HepG2 (cell line): Measurements from ENCODE around the gene TRIM15. TPM values are rescaled to one million over a fixed set of nuclear protein-coding genes. Genes with fewer than 3 reads are reported as not detected.

Experiments
- FOXC1 ChIP-seq: sonication (generic); formaldehyde crosslinking; IDR thresholded peaks from 2 replicates; pipeline ENCODE4 v1.8.0; 2022; ENCODE audit warnings: mild to moderate bottlenecking, missing genetic modification reagents, borderline replicate concordance
- HOXA5 ChIP-seq: sonication (generic); formaldehyde crosslinking; IDR thresholded peaks from 2 replicates; pipeline ENCODE4 v1.4.0; 2020; ENCODE audit warnings: missing genetic modification reagents
- PHF8 ChIP-seq: sonication (generic); formaldehyde crosslinking; IDR thresholded peaks from 2 replicates; pipeline ENCODE4 v1.5.0; 2020; ENCODE audit warnings: missing genetic modification reagents
- ZBTB3 ChIP-seq: sonication (generic); formaldehyde crosslinking; IDR thresholded peaks from 2 replicates; pipeline ENCODE4 v1.4.0; 2020; ENCODE audit warnings: low read depth, mild to moderate bottlenecking, moderate library complexity, missing genetic modification reagents, borderline replicate concordance
- ZBTB38 ChIP-seq: sonication (generic); formaldehyde crosslinking; IDR thresholded peaks from 2 replicates; pipeline ENCODE4 v1.5.1; 2020; ENCODE audit warnings: mild to moderate bottlenecking, missing genetic modification reagents
- ZNF34 ChIP-seq: sonication (generic); formaldehyde crosslinking; IDR thresholded peaks from 2 replicates; pipeline ENCODE4 v1.4.0; 2020; ENCODE audit warnings: mild to moderate bottlenecking, missing genetic modification reagents, borderline replicate concordance
- polyA plus RNA-seq, 8 experiments: library from polyadenylated mRNA; depleted of rRNA in 3 of 8; stranded (reverse) in 7 of 8; unstranded in 1 of 8; fragments of >200 nt; fragmentation: Illumina TruSeq in 4 of 8; extraction: Trizol in 4 of 8; gene quantifications; 2 replicates each; pipeline versions ENCODE4 v1.2.1 to v1.2.3, GENCODE V29; 2011 to 2016; ENCODE audit warnings: low read depth in 4 of 8, missing spikeins in 1 of 8, mixed read lengths in 1 of 8; ENCODE audit not compliant: insufficient read depth in 1 of 8
- total RNA-seq, 5 experiments: library from RNA; depleted of rRNA; stranded (reverse); fragments of >200 nt; fragmentation: Illumina TruSeq; extraction: Trizol; gene quantifications; 2 replicates each; pipeline ENCODE4 v1.2.3, GENCODE V29; 2016; ENCODE audit warnings: low read depth in 1 of 5
- TF ChIP-seq, protein P1 (sequence below): sonication (generic); formaldehyde crosslinking; IDR thresholded peaks from 2 replicates; pipeline ENCODE4 v1.8.0; 2022; ENCODE audit warnings: mild to moderate bottlenecking, missing genetic modification reagents, moderate library complexity
- TF ChIP-seq, protein P2 (sequence below): sonication (generic); formaldehyde crosslinking; IDR thresholded peaks from 2 replicates; pipeline ENCODE4 v1.9.0; 2022; ENCODE audit warnings: missing genetic modification reagents, mild to moderate bottlenecking, borderline replicate concordance
- TF ChIP-seq, protein P3 (sequence below): sonication (generic); formaldehyde crosslinking; conservative IDR thresholded peaks from 2 replicates; pipeline ENCODE4 v1.8.1; 2023; ENCODE audit warnings: missing genetic modification reagents
- TF ChIP-seq, protein P4 (sequence below): IDR thresholded peaks from 2 replicates; pipeline ENCODE4 v1.6.1; 2016; ENCODE audit warnings: low read depth, borderline replicate concordance
- TF ChIP-seq, protein P5 (sequence below): sonication (generic); formaldehyde crosslinking; IDR thresholded peaks from 2 replicates; pipeline ENCODE4 v1.4.0; 2020; ENCODE audit warnings: mild to moderate bottlenecking, low read depth, missing genetic modification reagents
- TF ChIP-seq, protein P6 (sequence below): sonication (generic); formaldehyde crosslinking; IDR thresholded peaks from 2 replicates; pipeline ENCODE4 v1.5.0; 2020; ENCODE audit warnings: mild to moderate bottlenecking, missing genetic modification reagents
- TF ChIP-seq, protein P7 (sequence below): sonication (generic); formaldehyde crosslinking; IDR thresholded peaks from 2 replicates; pipeline ENCODE4 v1.4.0; 2020; ENCODE audit warnings: mild to moderate bottlenecking, missing genetic modification reagents

TRIM15 gene
- total and polyA plus RNA-seq, 2 of the 13 experiments (the other 11 are each of a cell fraction or from before 2014, with no cell fraction given): 35.1 to 38.2 TPM

DNA sequence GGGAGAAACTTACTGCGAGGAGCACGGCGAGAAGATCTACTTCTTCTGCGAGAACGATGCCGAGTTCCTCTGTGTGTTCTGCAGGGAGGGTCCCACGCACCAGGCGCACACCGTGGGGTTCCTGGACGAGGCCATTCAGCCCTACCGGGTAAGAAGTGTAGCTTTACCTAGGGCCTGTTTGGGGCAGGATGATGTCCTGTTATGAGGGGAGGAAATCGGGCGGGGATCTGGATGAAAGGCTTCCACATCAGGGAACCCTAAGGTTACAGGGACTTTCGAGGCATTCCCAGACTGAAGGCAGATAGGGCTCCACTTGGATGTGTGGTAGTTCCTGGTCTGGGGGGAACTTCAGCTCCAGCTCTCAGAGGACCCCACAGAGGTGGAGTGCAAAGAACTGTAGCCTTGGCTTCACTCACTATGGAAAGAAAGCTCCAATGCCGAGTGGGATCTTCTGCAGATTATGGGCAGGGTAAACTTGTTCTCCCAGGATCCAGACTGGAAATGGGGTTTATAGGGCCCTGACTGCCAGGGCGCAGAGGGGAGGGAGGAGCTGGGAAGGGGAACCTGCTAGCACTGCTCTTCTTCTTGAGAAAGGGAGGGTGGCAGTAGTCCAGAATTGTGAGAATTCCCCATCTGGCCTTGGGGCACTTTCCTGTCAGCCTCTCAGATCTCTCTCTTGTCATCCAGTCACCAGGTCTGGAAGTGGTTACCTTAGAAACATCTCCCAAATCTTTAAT, 740 bp downstream of the TRIM15 start (continued):
- TF ChIP-seq FOXC1 (CRISPR knock-in tag) (no peak; the same call in 1 of the 2 replicates), ZBTB38 (0 out of 2 replicates have a peak, but pooled peaks have one; percentile 3), HOXA5 (peak; percentile 29; the same call in 1 of the 2 replicates), ZNF34 (no peak), ZBTB3 (0 out of 2 replicates have a peak, but pooled peaks have one; percentile 0), PHF8 (CRISPR knock-in tag) (0 out of 2 replicates have a peak, but pooled peaks have one; percentile 3)
- TF ChIP-seq, protein P1, sequence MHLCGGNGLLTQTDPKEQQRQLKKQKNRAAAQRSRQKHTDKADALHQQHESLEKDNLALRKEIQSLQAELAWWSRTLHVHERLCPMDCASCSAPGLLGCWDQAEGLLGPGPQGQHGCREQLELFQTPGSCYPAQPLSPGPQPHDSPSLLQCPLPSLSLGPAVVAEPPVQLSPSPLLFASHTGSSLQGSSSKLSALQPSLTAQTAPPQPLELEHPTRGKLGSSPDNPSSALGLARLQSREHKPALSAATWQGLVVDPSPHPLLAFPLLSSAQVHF: peak; percentile 58; the same call in 1 of the 2 replicates
- TF ChIP-seq, protein P2, sequence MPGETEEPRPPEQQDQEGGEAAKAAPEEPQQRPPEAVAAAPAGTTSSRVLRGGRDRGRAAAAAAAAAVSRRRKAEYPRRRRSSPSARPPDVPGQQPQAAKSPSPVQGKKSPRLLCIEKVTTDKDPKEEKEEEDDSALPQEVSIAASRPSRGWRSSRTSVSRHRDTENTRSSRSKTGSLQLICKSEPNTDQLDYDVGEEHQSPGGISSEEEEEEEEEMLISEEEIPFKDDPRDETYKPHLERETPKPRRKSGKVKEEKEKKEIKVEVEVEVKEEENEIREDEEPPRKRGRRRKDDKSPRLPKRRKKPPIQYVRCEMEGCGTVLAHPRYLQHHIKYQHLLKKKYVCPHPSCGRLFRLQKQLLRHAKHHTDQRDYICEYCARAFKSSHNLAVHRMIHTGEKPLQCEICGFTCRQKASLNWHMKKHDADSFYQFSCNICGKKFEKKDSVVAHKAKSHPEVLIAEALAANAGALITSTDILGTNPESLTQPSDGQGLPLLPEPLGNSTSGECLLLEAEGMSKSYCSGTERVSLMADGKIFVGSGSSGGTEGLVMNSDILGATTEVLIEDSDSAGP (CRISPR knock-in tag): peak; percentile 1; the same call in 1 of the 2 replicates
- TF ChIP-seq, protein P3, sequence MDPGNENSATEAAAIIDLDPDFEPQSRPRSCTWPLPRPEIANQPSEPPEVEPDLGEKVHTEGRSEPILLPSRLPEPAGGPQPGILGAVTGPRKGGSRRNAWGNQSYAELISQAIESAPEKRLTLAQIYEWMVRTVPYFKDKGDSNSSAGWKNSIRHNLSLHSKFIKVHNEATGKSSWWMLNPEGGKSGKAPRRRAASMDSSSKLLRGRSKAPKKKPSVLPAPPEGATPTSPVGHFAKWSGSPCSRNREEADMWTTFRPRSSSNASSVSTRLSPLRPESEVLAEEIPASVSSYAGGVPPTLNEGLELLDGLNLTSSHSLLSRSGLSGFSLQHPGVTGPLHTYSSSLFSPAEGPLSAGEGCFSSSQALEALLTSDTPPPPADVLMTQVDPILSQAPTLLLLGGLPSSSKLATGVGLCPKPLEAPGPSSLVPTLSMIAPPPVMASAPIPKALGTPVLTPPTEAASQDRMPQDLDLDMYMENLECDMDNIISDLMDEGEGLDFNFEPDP (CRISPR knock-in tag): 0 out of 2 replicates have a peak, but pooled peaks have one; percentile 63
- TF ChIP-seq, protein P4, sequence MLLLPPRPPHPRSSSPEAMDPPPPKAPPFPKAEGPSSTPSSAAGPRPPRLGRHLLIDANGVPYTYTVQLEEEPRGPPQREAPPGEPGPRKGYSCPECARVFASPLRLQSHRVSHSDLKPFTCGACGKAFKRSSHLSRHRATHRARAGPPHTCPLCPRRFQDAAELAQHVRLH (CRISPR knock-in tag): 0 out of 2 replicates have a peak, but pooled peaks have one; percentile 5
- TF ChIP-seq, protein P5, sequence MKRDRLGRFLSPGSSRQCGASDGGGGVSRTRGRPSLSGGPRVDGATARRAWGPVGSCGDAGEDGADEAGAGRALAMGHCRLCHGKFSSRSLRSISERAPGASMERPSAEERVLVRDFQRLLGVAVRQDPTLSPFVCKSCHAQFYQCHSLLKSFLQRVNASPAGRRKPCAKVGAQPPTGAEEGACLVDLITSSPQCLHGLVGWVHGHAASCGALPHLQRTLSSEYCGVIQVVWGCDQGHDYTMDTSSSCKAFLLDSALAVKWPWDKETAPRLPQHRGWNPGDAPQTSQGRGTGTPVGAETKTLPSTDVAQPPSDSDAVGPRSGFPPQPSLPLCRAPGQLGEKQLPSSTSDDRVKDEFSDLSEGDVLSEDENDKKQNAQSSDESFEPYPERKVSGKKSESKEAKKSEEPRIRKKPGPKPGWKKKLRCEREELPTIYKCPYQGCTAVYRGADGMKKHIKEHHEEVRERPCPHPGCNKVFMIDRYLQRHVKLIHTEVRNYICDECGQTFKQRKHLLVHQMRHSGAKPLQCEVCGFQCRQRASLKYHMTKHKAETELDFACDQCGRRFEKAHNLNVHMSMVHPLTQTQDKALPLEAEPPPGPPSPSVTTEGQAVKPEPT (CRISPR knock-in tag): 0 out of 2 replicates have a peak, but pooled peaks have one; percentile 28
- TF ChIP-seq, protein P6, sequence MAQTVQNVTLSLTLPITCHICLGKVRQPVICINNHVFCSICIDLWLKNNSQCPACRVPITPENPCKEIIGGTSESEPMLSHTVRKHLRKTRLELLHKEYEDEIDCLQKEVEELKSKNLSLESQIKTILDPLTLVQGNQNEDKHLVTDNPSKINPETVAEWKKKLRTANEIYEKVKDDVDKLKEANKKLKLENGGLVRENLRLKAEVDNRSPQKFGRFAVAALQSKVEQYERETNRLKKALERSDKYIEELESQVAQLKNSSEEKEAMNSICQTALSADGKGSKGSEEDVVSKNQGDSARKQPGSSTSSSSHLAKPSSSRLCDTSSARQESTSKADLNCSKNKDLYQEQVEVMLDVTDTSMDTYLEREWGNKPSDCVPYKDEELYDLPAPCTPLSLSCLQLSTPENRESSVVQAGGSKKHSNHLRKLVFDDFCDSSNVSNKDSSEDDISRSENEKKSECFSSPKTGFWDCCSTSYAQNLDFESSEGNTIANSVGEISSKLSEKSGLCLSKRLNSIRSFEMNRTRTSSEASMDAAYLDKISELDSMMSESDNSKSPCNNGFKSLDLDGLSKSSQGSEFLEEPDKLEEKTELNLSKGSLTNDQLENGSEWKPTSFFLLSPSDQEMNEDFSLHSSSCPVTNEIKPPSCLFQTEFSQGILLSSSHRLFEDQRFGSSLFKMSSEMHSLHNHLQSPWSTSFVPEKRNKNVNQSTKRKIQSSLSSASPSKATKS (CRISPR knock-in tag): no peak
- TF ChIP-seq, protein P7, sequence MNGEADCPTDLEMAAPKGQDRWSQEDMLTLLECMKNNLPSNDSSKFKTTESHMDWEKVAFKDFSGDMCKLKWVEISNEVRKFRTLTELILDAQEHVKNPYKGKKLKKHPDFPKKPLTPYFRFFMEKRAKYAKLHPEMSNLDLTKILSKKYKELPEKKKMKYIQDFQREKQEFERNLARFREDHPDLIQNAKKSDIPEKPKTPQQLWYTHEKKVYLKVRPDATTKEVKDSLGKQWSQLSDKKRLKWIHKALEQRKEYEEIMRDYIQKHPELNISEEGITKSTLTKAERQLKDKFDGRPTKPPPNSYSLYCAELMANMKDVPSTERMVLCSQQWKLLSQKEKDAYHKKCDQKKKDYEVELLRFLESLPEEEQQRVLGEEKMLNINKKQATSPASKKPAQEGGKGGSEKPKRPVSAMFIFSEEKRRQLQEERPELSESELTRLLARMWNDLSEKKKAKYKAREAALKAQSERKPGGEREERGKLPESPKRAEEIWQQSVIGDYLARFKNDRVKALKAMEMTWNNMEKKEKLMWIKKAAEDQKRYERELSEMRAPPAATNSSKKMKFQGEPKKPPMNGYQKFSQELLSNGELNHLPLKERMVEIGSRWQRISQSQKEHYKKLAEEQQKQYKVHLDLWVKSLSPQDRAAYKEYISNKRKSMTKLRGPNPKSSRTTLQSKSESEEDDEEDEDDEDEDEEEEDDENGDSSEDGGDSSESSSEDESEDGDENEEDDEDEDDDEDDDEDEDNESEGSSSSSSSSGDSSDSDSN (CRISPR knock-in tag): peak; percentile 4
